Left forelimb (tissue), 1 donor: ENCODE results near the gene SF3A1.

Source experiments
- DNase-seq: peaks from one replicate; pipeline ENCODE4 v3.0.0-alpha.2; 2018; ENCODE audit warnings: low spot score

Gene SF3A1

GRCh38 chr22:30288419-30289140, 68.1 kb downstream of the SF3A1 start:
- DNase-seq = no peak

DNA sequence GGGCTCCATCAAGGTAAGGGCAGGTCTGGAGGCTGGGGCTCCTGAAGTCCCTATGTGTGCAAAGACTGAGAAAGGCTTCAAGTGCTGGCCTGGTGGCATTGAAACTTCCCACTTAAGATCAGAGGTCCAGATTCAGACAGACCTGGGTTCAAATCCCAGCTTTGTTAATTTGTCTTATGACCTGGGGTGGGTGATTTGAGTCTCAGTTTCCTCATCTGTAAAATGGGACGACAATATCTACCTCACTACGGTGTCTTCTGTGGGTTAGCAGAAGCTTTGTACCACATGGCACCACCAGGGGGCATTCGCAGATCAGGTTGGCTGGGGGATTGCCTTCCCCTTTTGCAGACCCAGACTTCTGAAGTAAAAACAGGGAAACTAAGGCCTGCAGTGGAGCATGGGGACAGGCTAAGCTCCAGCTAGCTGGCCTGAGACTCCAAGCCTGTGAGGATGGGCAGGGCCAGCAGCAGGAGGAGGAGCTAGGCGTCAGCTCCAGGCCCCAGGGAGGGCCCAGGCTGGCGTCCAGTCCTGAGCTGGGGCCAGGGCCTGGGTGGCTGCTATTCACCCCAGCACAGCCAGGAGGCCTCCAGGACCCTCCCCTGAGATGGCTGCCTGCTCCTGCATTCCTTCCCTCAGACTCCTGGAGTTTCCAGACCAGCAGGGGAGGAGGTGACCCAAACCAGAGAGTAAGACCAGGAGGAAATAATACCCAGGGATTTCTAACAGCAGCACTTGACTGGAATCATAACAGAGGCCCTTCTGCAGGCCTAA, 68.9 kb downstream of the SF3A1 start:
- peak; percentile 86 for DNase-seq

DNA sequence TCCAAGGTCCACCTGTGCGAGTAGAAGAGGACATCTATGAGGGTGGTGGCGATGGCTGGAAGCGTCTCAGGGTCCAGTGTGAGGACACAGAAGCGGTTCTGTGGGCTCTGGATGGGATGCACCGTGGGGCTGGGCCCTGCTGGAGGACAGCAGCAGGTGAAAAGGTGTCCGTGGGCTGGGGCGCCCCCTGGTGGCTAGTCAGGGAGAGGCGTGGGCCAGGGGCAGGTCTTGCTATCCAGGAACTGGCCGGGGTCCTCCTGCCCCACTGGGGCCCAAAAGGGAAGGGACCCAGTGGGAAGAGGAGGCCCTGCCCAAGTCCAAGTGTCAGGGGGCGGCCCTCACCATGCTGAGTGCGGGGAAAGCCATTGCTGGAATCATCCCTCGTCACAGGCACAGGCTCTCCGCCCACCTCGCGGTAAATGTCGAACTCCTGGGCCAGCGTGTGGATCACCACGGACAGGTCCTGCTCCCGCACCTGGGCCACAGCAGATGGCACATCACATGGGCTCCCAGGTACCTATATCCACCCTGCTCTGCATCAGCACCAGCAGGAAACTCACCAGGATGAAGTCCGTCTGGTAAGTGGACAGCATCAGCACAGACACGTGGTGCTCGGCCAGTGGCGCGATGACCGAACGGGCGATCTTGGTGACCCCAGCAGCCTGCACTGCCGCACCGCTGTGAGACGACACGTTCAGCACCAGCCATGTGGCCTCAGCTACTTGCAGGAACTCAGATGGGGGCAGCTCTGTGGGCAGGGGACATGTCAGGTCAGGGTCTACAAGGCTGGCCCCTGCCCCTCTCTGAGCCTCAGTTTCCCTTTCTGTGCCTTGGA, 69.7 kb downstream of the SF3A1 start:
- no peak for DNase-seq

- DNase-seq = no peak
These were observed 70.4 kb downstream of the SF3A1 start for GRCh38 chr22:30286331-30286730.

DNA sequence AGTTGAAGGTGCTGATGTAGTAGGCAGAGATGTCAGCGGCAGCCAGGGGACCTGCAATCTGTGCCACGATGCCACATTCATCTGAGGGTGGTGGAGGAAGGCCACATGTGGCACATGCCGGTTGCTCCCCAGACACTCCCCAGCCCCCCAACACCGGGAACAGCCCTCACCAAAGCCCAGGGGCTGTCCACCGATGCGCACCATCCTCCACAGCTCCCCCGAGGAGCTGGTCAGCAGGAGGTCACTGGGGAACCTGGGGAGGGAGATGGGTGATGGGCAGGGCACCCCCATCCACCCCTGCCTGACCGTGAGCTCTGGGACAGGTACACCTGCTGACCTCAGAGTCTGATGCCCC, 70.9 kb downstream of the SF3A1 start:
- DNase-seq = no peak

- DNase-seq = no peak
These were observed 71.4 kb downstream of the SF3A1 start for GRCh38 chr22:30285176-30285845.

GRCh38 chr22:30284666-30285065, 72.0 kb downstream of the SF3A1 start:
- no peak for DNase-seq

DNA sequence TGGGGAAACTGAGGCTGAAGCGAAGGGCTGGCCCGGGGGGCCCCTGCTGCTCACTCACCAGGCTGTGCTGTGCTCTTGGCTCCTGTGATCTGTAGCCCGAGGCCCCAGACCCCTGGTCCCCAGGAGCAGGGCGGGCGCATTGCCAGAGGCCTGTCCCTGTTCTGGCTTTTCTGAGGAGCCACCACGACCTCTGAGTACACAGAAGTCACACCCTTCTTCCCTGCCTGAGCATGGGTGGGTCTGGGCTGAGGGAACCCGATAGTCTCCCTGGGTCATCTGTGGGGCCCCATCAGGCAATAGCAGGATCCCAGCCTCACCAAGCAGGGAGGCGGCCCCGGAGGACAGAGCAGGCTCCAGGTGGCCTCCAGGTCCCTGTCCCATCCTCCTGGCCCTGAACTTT, 72.5 kb downstream of the SF3A1 start:
- DNase-seq = no peak

DNA sequence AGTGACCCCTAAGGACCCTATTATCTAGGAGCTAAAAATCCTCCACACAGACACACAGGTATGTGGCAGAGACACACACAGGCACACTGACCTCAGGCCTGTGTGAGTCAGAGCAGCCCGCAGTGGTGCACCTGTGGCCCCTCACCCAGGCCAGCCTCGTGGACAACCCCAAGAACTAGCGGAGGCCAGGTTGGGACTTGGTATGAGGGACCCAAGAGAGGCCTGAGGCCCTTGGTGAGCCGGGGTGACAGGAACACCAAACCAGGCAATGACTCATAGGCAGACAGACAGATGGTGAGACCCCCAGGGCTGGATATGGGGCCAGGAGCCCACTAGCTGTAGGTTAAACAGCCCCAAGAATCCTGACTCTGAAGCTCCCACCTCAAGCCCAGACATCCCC, 73.4 kb downstream of the SF3A1 start:
- DNase-seq = no peak

- DNase-seq = no peak
These were observed 74.1 kb downstream of the SF3A1 start for GRCh38 chr22:30282616-30283046.
